ENCODE results near the gene PATZ1.

DNA sequence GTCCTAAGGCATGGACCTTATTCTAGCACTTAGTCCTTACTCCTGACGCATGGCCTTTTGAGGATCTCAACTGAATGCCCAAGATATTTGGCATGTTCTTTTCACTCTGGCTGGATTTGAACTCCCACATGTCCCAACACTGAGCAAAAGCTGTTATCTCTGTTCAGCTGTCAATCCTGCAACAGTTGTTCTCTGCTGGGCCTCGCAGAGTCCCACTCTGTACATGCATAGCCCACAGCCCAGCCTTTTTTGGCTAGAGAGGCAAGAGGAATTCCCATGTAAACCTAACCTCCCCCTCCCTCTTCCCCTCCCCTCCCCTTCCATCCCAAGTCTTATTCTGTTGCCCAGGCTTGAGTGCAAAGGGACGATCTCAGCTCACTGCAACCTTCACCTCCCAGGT is 31.5 kb upstream of the PATZ1 start:
- TF ChIP-seq POLR2A (IDR thresholded peaks at IDR 0.05): no peak
- TF ChIP-seq, protein P1, sequence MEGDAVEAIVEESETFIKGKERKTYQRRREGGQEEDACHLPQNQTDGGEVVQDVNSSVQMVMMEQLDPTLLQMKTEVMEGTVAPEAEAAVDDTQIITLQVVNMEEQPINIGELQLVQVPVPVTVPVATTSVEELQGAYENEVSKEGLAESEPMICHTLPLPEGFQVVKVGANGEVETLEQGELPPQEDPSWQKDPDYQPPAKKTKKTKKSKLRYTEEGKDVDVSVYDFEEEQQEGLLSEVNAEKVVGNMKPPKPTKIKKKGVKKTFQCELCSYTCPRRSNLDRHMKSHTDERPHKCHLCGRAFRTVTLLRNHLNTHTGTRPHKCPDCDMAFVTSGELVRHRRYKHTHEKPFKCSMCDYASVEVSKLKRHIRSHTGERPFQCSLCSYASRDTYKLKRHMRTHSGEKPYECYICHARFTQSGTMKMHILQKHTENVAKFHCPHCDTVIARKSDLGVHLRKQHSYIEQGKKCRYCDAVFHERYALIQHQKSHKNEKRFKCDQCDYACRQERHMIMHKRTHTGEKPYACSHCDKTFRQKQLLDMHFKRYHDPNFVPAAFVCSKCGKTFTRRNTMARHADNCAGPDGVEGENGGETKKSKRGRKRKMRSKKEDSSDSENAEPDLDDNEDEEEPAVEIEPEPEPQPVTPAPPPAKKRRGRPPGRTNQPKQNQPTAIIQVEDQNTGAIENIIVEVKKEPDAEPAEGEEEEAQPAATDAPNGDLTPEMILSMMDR (IDR thresholded peaks at IDR 0.05): no peak

All from tibial nerve (tissue), 3 donors.